Endothelial cell (in vitro differentiated cells): ENCODE data around the gene SOBP. TPM values are rescaled to one million over a fixed set of nuclear protein-coding genes. Genes with fewer than 3 reads are reported as not detected.

Experiments used
- DNase-seq: peaks from one replicate; pipeline ENCODE4 v3.0.0; 2021; ENCODE audit warnings: low spot score
- H3K27ac Mint-ChIP-seq: one replicate; pipeline ENCODE4 v1.8.0; 2021; ENCODE audit warnings: mixed read lengths, inconsistent platforms; ENCODE audit not compliant: unreplicated experiment
- H3K27me3 Mint-ChIP-seq: one replicate; pipeline ENCODE4 v1.8.0; 2021; ENCODE audit warnings: mild to moderate bottlenecking, moderate library complexity, mixed read lengths, inconsistent platforms; ENCODE audit not compliant: unreplicated experiment
- H3K36me3 Mint-ChIP-seq: one replicate; pipeline ENCODE4 v1.8.0; 2021; ENCODE audit warnings: mild to moderate bottlenecking, low read depth, mixed read lengths, inconsistent platforms; ENCODE audit not compliant: unreplicated experiment
- H3K4me1 Mint-ChIP-seq: one replicate; pipeline ENCODE4 v1.8.0; 2021; ENCODE audit warnings: mild to moderate bottlenecking, mixed read lengths, inconsistent platforms; ENCODE audit not compliant: unreplicated experiment
- H3K4me3 Mint-ChIP-seq: one replicate; pipeline ENCODE4 v1.8.0; 2021; ENCODE audit warnings: mild to moderate bottlenecking, mixed read lengths, inconsistent platforms; ENCODE audit not compliant: unreplicated experiment
- H3K9me3 Mint-ChIP-seq: one replicate; pipeline ENCODE4 v1.8.0; 2021; ENCODE audit warnings: mixed read lengths, inconsistent platforms; ENCODE audit not compliant: unreplicated experiment
- CTCF ChIP-seq: fragments of 200-600 bp; sonication (generic); IDR thresholded peaks from one replicate; pipeline ENCODE4 v1.5.0; 2021; ENCODE audit warnings: antibody characterized with exemption; ENCODE audit not compliant: unreplicated experiment
- total RNA-seq: library from RNA; stranded (reverse); fragmentation: NEBNext Ultra II Directional; extraction: Animal tissue kit (Norgen Biotek cat#: 25700); gene quantifications from one replicate; pipeline ENCODE4 v1.2.1, GENCODE V29; 2021; ENCODE audit not compliant: unreplicated experiment

The SOBP gene
- total RNA-seq, 1 donor from 2014 or later: 1.5 TPM

GRCh38 chr6:107479089-107479690 is 10.7 kb upstream of the SOBP start:
- Mint-ChIP-seq H3K4me1 (no peaks in the 10 kb centered on the region), H3K27me3 (no peaks in the 10 kb centered on the region), H3K9me3 (no peaks in the 10 kb centered on the region), H3K27ac (no peak overlapping the region), H3K4me3 (no peak overlapping the region), H3K36me3 (no peaks in the 10 kb centered on the region)
- DNase-seq: no peak
- TF ChIP-seq CTCF: no peak

GRCh38 chr6:107485157-107485556 is 4.8 kb upstream of the SOBP start:
- no peaks in the 10 kb centered on the region for H3K9me3 Mint-ChIP-seq
- H3K27ac Mint-ChIP-seq: no peak overlapping the region
- no peak for DNase-seq
- no peak for TF ChIP-seq CTCF
- peaks cover 11% of the 10 kb centered on the region for H3K4me1 Mint-ChIP-seq
- peaks cover 4% of the 10 kb centered on the region for H3K36me3 Mint-ChIP-seq
- H3K4me3 Mint-ChIP-seq: no peak overlapping the region
- peaks cover 17% of the 10 kb centered on the region for H3K27me3 Mint-ChIP-seq

- H3K27me3 Mint-ChIP-seq: peaks cover 18% of the 10 kb centered on the region
- peak overlapping the region; percentile 92 for H3K4me3 Mint-ChIP-seq
- no peak for TF ChIP-seq CTCF
- H3K9me3 Mint-ChIP-seq: no peaks in the 10 kb centered on the region
- H3K4me1 Mint-ChIP-seq: peaks cover 20% of the 10 kb centered on the region
- peak overlapping the region; percentile 14 for H3K27ac Mint-ChIP-seq
- peaks cover 4% of the 10 kb centered on the region for H3K36me3 Mint-ChIP-seq
- DNase-seq: no peak
These were observed 1.6 kb upstream of the SOBP start for GRCh38 chr6:107488174-107488874.

GRCh38 chr6:107488875-107489635 is 862 bp upstream of the SOBP start:
- Mint-ChIP-seq H3K36me3 (peaks cover 4% of the 10 kb centered on the region), H3K27me3 (peaks cover 18% of the 10 kb centered on the region), H3K9me3 (no peaks in the 10 kb centered on the region), H3K27ac (peak overlapping the region; percentile 14), H3K4me3 (peak overlapping the region; percentile 92), H3K4me1 (peaks cover 20% of the 10 kb centered on the region)
- peak; percentile 31 for DNase-seq
- TF ChIP-seq CTCF: no peak
